B cell (primary cell): ENCODE results near the gene DNAJC2. TPM values are rescaled to one million over a fixed set of nuclear protein-coding genes. Genes with fewer than 3 reads are reported as not detected.

Source experiments
- ATAC-seq: fragments of 200-7000 bp; cut with Tn5 transposase; one replicate; pipeline ENCODE4 v1.10.0; 2021; ENCODE audit warnings: low read depth, mild to moderate bottlenecking, moderate number of reproducible peaks, moderate library complexity
- CTCF ChIA-PET: fragments of 350-600 bp; sonication (Branson Sonifier 250); formaldehyde crosslinking; loops from one replicate; lab custom pipeline; 2021; ENCODE audit warnings: antibody characterized with exemption, inconsistent platforms; lab: Charles Lee
- POLR2A ChIA-PET: fragments of 350-600 bp; sonication (Branson Sonifier 250); formaldehyde crosslinking; loops from one replicate; lab custom pipeline; 2021; ENCODE audit warnings: antibody characterized with exemption; lab: Charles Lee
- DNase-seq: peaks from one replicate; pipeline ENCODE4 v3.0.0; 2013
- H2AFZ ChIP-seq: 2 replicates; pipeline ENCODE4 v1.6.1; 2012; ENCODE audit warnings: mild to moderate bottlenecking, low read depth, low read length; ENCODE audit not compliant: insufficient read depth, poor library complexity, severe bottlenecking
- H3K27ac ChIP-seq, 2 donors: 1 replicate in 1 of 2; 2 replicates in 1 of 2; pipeline ENCODE4 v1.5.1; 2012 to 2013; ENCODE audit warnings: low read length in 2 of 2, mild to moderate bottlenecking in 2 of 2, moderate library complexity in 1 of 2
- H3K27me3 ChIP-seq, 4 experiments: fragments of 200-600 bp in 1 of 4; sonication (generic) in 1 of 4; replicated peaks in 1 of 4; 1 replicate in 2 of 4; 2 replicates in 2 of 4; pipeline versions ENCODE4 v1.6.1 to v1.7.0; 2013 to 2016; ENCODE audit warnings: low read length in 3 of 4, mild to moderate bottlenecking in 2 of 4, mixed read lengths in 1 of 4, moderate library complexity in 1 of 4; ENCODE audit not compliant: insufficient read depth in 4 of 4, control insufficient read depth in 3 of 4; ENCODE audit errors: control extremely low read depth in 1 of 4
- H3K36me3 ChIP-seq, 2 experiments: replicated peaks in 1 of 2; 1 replicate in 1 of 2; 2 replicates in 1 of 2; pipeline versions ENCODE4 v1.6.1 to v1.7.1; 2013; ENCODE audit warnings: low read length in 1 of 2; ENCODE audit not compliant: insufficient read depth in 2 of 2, control insufficient read depth in 1 of 2; ENCODE audit errors: control extremely low read depth in 1 of 2, extremely low read depth in 1 of 2
- H3K4me1 ChIP-seq, 2 donors: fragments of 200-600 bp in 1 of 2; sonication (generic) in 1 of 2; 1 replicate in 1 of 2; 2 replicates in 1 of 2; pipeline versions ENCODE4 v1.5.1 to v1.6.1; 2013 to 2017; ENCODE audit warnings: low read length in 2 of 2; ENCODE audit not compliant: control insufficient read depth in 2 of 2, insufficient read depth in 2 of 2
- H3K4me2 ChIP-seq: replicated peaks from 2 replicates; pipeline ENCODE3; 2012; ENCODE audit warnings: mild to moderate bottlenecking, low read depth, low read length; ENCODE audit not compliant: poor library complexity, severe bottlenecking
- H3K4me3 ChIP-seq, 5 experiments: fragments of 200-600 bp in 1 of 5; sonication (generic) in 1 of 5; 1 replicate in 3 of 5; 2 replicates in 2 of 5; pipeline versions ENCODE4 v1.5.1 to v1.7.0; 2011 to 2016; ENCODE audit warnings: low read length in 4 of 5, mild to moderate bottlenecking in 4 of 5, low read depth in 2 of 5, control low read depth in 1 of 5, moderate library complexity in 1 of 5; ENCODE audit not compliant: insufficient read depth in 1 of 5; ENCODE audit errors: control extremely low read depth in 1 of 5, extremely low read depth in 1 of 5
- H3K79me2 ChIP-seq: fragments of 200-600 bp; sonication (generic); one replicate; pipeline ENCODE4 v1.6.0; 2016; ENCODE audit warnings: low read length; ENCODE audit not compliant: control insufficient read depth, insufficient read depth
- H3K9ac ChIP-seq: fragments of 200-600 bp; sonication (generic); 2 replicates; pipeline ENCODE4 v1.6.1; 2017; ENCODE audit warnings: mild to moderate bottlenecking, low read length, moderate library complexity
- H3K9me3 ChIP-seq, 3 donors: one replicate each; pipeline versions ENCODE4 v1.6.1 to v1.7.1; 2013; ENCODE audit warnings: low read length in 2 of 3; ENCODE audit not compliant: control insufficient read depth in 2 of 3, insufficient read depth in 1 of 3; ENCODE audit errors: control extremely low read depth in 1 of 3
- H4K20me1 ChIP-seq: 2 replicates; pipeline ENCODE4 v1.6.0; 2012; ENCODE audit warnings: mild to moderate bottlenecking, low read length; ENCODE audit not compliant: insufficient read depth, control insufficient read depth, poor library complexity, severe bottlenecking
- H3K27ac Mint-ChIP-seq: one replicate; pipeline ENCODE4 v1.8.0; 2021; ENCODE audit warnings: mixed read lengths
- H3K27me3 Mint-ChIP-seq: one replicate; pipeline ENCODE4 v1.8.0; 2021; ENCODE audit warnings: mixed read lengths
- H3K4me1 Mint-ChIP-seq: one replicate; pipeline ENCODE4 v1.8.0; 2021; ENCODE audit warnings: mixed read lengths
- H3K4me3 Mint-ChIP-seq: one replicate; pipeline ENCODE4 v1.8.0; 2021; ENCODE audit warnings: mixed read lengths
- H3K9me3 Mint-ChIP-seq: one replicate; pipeline ENCODE4 v1.8.0; 2022; ENCODE audit warnings: mixed read lengths; ENCODE audit not compliant: insufficient read depth
- EZH2 ChIP-seq: IDR thresholded peaks from 2 replicates; pipeline ENCODE4 v1.6.1; 2012; ENCODE audit warnings: borderline replicate concordance, low read depth, mild to moderate bottlenecking, moderate library complexity, low read length; ENCODE audit not compliant: insufficient read depth, poor library complexity, severe bottlenecking
- WGBS: methylation state at CpG from one replicate; pipeline ENCODE4 v1.1.5; 2013; ENCODE audit warnings: missing lambda C conversion rate; ENCODE audit not compliant: insufficient coverage; 5-methylcytosine and 5-hydroxymethylcytosine counted together
- intact Hi-C: fragments of 100-400 bp; cut with micrococcal nuclease; formaldehyde crosslinking; loops from one replicate; pipeline ENCODE4 v1.10.0; 2022
- polyA plus RNA-seq: library from polyadenylated mRNA; depleted of rRNA; stranded (reverse); fragments of >200 nt; gene quantifications from 2 replicates; pipeline ENCODE4 v1.2.3, GENCODE V29; 2012
- total RNA-seq, 2 donors: library from RNA; stranded (reverse); fragments of 120-200 nt in 1 of 2; gene quantifications; 1 replicate in 1 of 2; 2 replicates in 1 of 2; pipeline versions ENCODE4 v1.2.3 to v1.2.4, GENCODE V29; 2013 to 2022
- TF ChIP-seq, protein P1 (sequence below): fragments of 200-600 bp; IDR thresholded peaks from one replicate; pipeline ENCODE4 v1.8.0; 2022; ENCODE audit warnings: antibody characterized with exemption, mild to moderate bottlenecking

The DNAJC2 gene
- total and polyA plus RNA-seq, 2 donors (not counting 1 experiment from before 2014, with no cell fraction given) = 12.5 to 38.6 TPM

DNA sequence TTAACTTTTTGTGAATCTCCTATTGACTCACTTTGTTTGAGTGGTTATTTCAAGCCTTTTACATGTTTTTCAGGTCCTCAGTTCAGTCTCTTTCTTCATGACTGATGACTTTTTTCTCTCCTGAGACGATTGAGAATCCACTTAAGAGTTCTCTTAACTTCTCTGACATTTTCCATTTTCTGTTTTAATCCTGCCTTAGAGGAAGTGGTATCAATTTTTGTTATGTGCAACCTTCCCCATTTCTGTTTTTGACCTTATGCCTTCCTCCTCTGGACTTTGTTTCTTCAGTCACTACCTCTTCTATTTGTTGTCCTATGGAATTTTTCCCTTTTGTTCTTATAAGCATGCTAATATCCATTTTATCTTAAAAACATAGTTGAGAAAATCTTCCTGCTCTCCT lies 5.2 kb upstream of the DNAJC2 start:
- Histone ChIP-seq H3K9ac (peak overlapping the region; percentile 2), H3K27ac (no peak overlapping the region), H3K4me3 (no peak overlapping the region), H4K20me1 (peaks cover 17% of the 10 kb centered on the region), H2AFZ (no peak overlapping the region), H3K9me3 (no peaks in the 10 kb centered on the region), H3K79me2 (peaks cover 95% of the 10 kb centered on the region), H3K4me2 (peak overlapping the region; percentile 71), H3K4me1 (peaks cover 13 to 27% of the 10 kb centered on the region in 2 donors), H3K36me3 (peaks cover 3 to 31% of the 10 kb centered on the region in 2 experiments), H3K27me3 (no peaks in the 10 kb centered on the region)
- WGBS = no CpG with 5 or more reads among the region's 1 CpG
- Mint-ChIP-seq H3K4me3 (peak overlapping the region; percentile 78), H3K27me3 (no peaks in the 10 kb centered on the region), H3K9me3 (no peaks in the 10 kb centered on the region), H3K27ac (no peak overlapping the region), H3K4me1 (peaks cover 48% of the 10 kb centered on the region)
- TF ChIP-seq, protein P1, sequence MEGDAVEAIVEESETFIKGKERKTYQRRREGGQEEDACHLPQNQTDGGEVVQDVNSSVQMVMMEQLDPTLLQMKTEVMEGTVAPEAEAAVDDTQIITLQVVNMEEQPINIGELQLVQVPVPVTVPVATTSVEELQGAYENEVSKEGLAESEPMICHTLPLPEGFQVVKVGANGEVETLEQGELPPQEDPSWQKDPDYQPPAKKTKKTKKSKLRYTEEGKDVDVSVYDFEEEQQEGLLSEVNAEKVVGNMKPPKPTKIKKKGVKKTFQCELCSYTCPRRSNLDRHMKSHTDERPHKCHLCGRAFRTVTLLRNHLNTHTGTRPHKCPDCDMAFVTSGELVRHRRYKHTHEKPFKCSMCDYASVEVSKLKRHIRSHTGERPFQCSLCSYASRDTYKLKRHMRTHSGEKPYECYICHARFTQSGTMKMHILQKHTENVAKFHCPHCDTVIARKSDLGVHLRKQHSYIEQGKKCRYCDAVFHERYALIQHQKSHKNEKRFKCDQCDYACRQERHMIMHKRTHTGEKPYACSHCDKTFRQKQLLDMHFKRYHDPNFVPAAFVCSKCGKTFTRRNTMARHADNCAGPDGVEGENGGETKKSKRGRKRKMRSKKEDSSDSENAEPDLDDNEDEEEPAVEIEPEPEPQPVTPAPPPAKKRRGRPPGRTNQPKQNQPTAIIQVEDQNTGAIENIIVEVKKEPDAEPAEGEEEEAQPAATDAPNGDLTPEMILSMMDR = no peak
- no peak for TF ChIP-seq EZH2
- ATAC-seq (no peak), DNase-seq (no peak)
- intact Hi-C loops = loop anchor here (5.0 to 10.0 kb wide), 3 partner anchors 203 to 855 kb away; partner anchors contain the start of genes FBXL13, NAPEPLD and ORC5
- CTCF ChIA-PET = no interaction called here
- POLR2A ChIA-PET = no interaction called here

DNA sequence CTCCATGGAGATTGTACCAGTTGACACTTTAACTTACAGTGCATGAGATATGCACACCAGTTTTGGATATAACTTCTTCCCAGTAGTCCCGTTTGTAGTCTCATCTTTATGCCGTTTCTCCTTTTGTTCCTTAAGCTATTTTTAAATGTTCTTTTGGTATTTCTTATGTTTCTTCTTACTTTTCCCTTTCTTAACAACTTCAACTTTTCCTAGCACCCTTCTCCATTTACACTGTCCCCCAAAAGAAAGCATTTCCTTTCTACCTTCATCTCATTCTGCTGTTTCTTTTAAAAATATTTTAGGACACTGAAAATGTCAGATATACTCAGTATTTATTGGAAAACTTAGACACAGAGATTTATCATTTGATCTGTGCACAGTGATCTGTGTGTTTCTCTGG lies 4.4 kb upstream of the DNAJC2 start:
- Mint-ChIP-seq H3K27me3 (no peaks in the 10 kb centered on the region), H3K27ac (no peak overlapping the region), H3K9me3 (no peaks in the 10 kb centered on the region), H3K4me1 (peaks cover 55% of the 10 kb centered on the region), H3K4me3 (peak overlapping the region; percentile 57)
- Histone ChIP-seq H3K27me3 (no peaks in the 10 kb centered on the region), H2AFZ (no peak overlapping the region), H3K9me3 (no peaks in the 10 kb centered on the region), H3K9ac (peak overlapping the region; percentile 93), H4K20me1 (peaks cover 17% of the 10 kb centered on the region), H3K4me3 (peak overlapping the region in 2 of 5 experiments; percentile 74 to 91), H3K4me1 (peaks cover 14 to 28% of the 10 kb centered on the region in 2 donors), H3K79me2 (peaks cover 95% of the 10 kb centered on the region), H3K4me2 (peak overlapping the region; percentile 71), H3K27ac (no peak overlapping the region), H3K36me3 (peaks cover 1 to 26% of the 10 kb centered on the region in 2 experiments)
- ChIA-PET POLR2A (no interaction called here), CTCF (no interaction called here)
- intact Hi-C loops = loop anchor here (5.0 to 10.0 kb wide), 3 partner anchors 202 to 856 kb away; partner anchors contain the start of genes FBXL13, NAPEPLD and ORC5
- WGBS = no CpG with 5 or more reads among the region's 2 CpGs
- ATAC-seq (no peak), DNase-seq (no peak)
- TF ChIP-seq, protein P1 = no peak
- no peak for TF ChIP-seq EZH2
